BLaER1 (cell line): ENCODE measurements around the gene CHST8.
"Not testable (repeated sequence)": the region's sequence is repeated elsewhere in the genome, so short reads cannot be mapped to it uniquely, and the experiment has no call there.

ENCODE experiments used
- H3K27ac ChIP-seq: shearing (Covaris generic); formaldehyde crosslinking; 2 replicates; pipeline ENCODE4 v1.8.1; 2022
- H3K27me3 ChIP-seq: shearing (Covaris generic); formaldehyde crosslinking; 2 replicates; pipeline ENCODE4 v1.8.1; 2022
- H3K36me3 ChIP-seq: shearing (Covaris generic); formaldehyde crosslinking; 2 replicates; pipeline ENCODE4 v1.8.1; 2022
- H3K4me1 ChIP-seq: shearing (Covaris generic); formaldehyde crosslinking; 2 replicates; pipeline ENCODE4 v1.8.1; 2022
- H3K4me2 ChIP-seq: shearing (Covaris generic); formaldehyde crosslinking; 2 replicates; pipeline ENCODE4 v1.8.1; 2022
- H3K4me3 ChIP-seq: shearing (Covaris generic); formaldehyde crosslinking; 2 replicates; pipeline ENCODE4 v1.8.1; 2022
- H3K9ac ChIP-seq: shearing (Covaris generic); formaldehyde crosslinking; 2 replicates; pipeline ENCODE4 v1.8.1; 2022
- H3K9me3 ChIP-seq: shearing (Covaris generic); formaldehyde crosslinking; 2 replicates; pipeline ENCODE4 v1.8.1; 2022
- H4K20me1 ChIP-seq: shearing (Covaris generic); formaldehyde crosslinking; 2 replicates; pipeline ENCODE4 v1.8.1; 2022
- Cebpa-rat ChIP-seq: shearing (Covaris generic); IDR thresholded peaks from 2 replicates; pipeline ENCODE4 v1.8.1; 2022

CHST8 gene

DNA sequence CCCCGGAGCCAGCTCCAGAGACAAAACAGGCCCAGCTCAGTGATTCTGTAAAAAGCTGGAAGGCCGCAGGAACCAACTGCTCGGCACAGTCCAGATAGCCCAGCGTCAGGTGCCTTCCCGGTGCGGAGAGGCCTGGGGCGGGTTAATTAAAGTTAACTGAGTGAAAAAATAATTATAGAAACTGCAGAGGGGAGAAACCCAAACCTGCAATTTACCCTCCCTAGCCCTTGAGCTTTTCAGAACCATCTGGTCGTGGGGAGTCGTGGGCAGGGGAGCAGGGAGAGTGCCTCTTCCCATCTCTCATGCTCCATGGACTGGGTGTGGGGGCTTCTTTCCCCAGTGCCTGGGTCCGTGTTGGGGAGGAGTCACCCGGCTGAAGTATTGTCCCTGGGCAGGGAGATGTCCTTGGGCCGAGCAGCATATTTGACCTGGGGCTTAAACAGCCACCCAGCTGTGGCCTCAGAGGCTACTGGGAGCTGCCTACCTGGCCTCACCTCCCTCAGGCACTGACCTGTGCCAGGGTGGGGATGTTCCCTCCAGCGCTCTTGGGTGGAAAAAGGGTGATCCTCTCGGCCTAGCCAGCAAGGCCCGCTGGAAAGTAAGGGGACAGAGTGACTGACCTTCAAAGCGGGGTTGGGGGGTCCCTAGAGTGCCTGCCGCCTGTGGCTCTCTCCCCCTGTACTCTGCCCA, 65.9 kb downstream of the CHST8 start:
- no peak overlapping the region for H3K9ac ChIP-seq
- no peak overlapping the region for H3K4me3 ChIP-seq
- peaks cover 17% of the 10 kb centered on the region; the same call in 1 of the 2 replicates for H4K20me1 ChIP-seq
- no peak overlapping the region for H3K27ac ChIP-seq
- H3K36me3 ChIP-seq: no peaks in the 10 kb centered on the region
- H3K9me3 ChIP-seq: no peaks in the 10 kb centered on the region
- no peaks in the 10 kb centered on the region for H3K4me1 ChIP-seq
- no peak overlapping the region for H3K4me2 ChIP-seq
- TF ChIP-seq Cebpa-rat: no peak
- peaks cover 12% of the 10 kb centered on the region for H3K27me3 ChIP-seq

DNA sequence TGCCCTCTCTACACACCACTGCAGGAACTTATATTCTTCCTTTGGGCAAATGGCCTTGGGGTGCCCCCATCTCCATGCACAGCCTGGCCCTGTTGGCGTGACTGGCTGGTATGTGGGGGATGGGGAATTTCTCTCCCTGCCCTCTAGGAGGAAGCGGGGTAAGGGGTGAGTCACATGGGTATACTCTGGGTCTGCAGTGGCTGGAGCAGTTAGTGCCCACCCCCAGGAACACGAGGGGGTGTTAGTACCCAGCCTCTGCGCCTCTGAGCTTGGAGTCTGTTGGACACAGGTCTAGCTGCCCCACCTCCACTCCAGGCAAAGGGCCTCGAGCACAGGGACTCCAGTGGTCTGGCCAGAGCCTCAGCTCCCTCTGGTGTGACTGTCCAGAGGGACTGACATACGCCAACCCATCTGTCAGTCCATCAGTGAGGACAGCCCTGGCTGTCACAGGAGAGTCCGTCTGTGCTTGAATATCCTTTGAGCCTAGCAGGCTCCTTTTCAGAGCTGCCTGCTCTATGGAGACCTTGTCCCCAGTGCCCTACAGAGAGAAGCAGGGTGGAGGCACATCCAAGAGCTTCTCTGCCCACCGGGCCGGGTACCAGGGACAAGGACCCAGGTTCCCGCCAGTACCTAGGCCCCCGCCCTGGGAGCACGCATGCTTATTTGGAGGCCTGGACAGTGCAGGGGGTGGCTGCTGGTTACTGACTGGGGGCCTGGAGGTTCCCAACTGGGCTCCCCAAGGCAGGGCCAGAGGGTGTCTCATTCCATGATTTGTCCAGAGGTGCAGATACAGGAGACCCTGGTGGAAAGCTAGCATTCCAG, 66.6 kb downstream of the CHST8 start:
- Histone ChIP-seq H3K27ac (no peak overlapping the region), H3K4me1 (no peaks in the 10 kb centered on the region), H3K27me3 (peaks cover 12% of the 10 kb centered on the region), H3K4me2 (no peak overlapping the region), H4K20me1 (peaks cover 17% of the 10 kb centered on the region; the same call in 1 of the 2 replicates), H3K4me3 (no peak overlapping the region), H3K9me3 (no peaks in the 10 kb centered on the region), H3K9ac (no peak overlapping the region), H3K36me3 (no peaks in the 10 kb centered on the region)
- TF ChIP-seq Cebpa-rat: no peak

DNA sequence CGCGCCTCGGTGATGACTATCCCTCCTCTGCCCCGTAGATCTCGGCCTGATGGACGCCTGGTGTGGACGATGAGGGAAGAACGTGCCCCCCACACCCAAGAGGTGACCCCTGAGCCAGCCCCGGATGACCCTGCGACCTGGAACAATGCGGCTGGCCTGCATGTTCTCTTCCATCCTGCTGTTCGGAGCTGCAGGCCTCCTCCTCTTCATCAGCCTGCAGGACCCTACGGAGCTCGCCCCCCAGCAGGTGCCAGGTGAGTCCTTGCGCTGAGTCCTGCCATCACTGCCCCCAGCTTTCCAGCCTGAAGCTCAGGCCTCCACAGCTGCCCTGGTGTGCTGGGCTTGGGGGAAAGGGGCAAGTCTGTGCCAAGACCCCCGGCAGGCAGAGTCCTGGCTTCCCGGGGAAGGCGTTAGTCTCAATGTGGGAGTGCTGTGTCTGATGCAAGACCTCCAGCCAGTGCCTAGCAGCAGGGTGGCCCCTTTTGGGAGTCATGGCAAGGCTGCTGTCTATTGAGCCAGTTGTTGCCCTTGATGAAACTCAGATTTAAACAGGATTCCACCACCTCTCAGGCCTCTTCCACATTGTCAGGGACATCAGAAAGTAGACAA, 67.5 kb downstream of the CHST8 start:
- Histone ChIP-seq H3K27ac (no peak overlapping the region), H3K4me3 (no peak overlapping the region), H4K20me1 (peaks cover 11% of the 10 kb centered on the region; the same call in 1 of the 2 replicates), H3K36me3 (no peaks in the 10 kb centered on the region), H3K4me1 (no peaks in the 10 kb centered on the region), H3K9ac (no peak overlapping the region), H3K4me2 (no peak overlapping the region), H3K9me3 (no peaks in the 10 kb centered on the region), H3K27me3 (peaks cover 7% of the 10 kb centered on the region)
- TF ChIP-seq Cebpa-rat: no peak

DNA sequence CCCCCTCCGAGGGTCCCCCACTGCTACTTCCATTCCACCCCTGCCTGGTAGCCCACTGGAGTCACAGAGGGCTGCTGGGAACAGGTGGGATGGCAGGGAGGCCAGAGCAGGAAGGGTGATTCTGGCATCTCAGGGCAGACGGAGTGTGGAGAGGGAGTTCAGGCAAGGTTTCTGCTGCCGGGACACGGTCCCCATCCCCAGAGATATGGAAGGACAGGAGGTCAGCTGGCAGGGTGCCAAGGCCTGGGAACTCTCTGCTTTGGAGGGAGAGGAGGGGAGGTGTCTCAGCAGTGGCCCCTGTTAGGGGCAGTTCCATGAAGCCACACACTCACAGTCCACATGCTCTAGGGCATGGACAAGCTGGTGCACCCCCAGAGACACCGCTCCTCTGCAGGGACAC, 68.1 kb downstream of the CHST8 start:
- no peak overlapping the region for H3K4me2 ChIP-seq
- H3K4me3 ChIP-seq: no peak overlapping the region
- H3K36me3 ChIP-seq: no peaks in the 10 kb centered on the region
- H3K27me3 ChIP-seq: peaks cover under 1% of the 10 kb centered on the region
- no peak overlapping the region for H3K9ac ChIP-seq
- H3K9me3 ChIP-seq: no peaks in the 10 kb centered on the region
- TF ChIP-seq Cebpa-rat: no peak
- H4K20me1 ChIP-seq: peaks cover 5% of the 10 kb centered on the region; the same call in 1 of the 2 replicates
- no peaks in the 10 kb centered on the region for H3K4me1 ChIP-seq
- no peak overlapping the region for H3K27ac ChIP-seq

DNA sequence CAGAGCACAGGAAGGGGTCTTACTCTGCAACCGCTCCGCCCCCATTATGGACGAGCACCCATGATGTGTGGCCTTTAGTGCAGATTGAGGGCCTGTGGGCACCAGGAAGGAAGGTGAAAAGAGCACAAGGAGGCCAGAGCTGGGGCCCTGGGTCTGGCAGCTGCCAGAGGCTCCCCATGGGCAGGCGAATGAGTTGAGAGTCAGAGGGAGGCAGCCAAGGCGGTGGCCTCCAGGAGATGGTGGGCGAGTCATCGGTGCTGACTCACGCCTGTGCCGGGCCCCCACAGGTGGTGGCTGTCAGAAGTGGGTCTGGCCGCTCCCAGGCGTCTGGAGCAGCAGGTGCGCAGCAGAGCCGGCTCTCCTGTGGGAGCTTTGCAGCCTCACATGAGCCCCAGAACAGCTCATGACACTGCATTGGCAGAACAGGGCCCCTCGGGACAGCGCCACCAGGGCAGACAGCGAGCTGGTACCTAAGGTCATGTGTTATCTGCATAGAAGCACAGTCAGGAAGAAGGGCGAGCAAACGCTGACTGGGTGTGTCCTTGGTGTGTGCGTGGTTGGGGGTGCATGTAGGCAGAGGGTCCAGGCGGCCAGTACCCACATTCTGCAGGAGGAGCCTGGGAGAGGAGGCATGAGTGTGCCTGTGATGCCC, 68.8 kb downstream of the CHST8 start:
- no peak overlapping the region for H3K4me3 ChIP-seq
- no peak overlapping the region for H3K27ac ChIP-seq
- TF ChIP-seq Cebpa-rat: no peak
- no peak overlapping the region for H3K4me2 ChIP-seq
- no peak overlapping the region for H3K9ac ChIP-seq
- H3K36me3 ChIP-seq: no peaks in the 10 kb centered on the region
- peaks cover 5% of the 10 kb centered on the region; the same call in 1 of the 2 replicates for H4K20me1 ChIP-seq
- no peaks in the 10 kb centered on the region for H3K4me1 ChIP-seq
- no peaks in the 10 kb centered on the region for H3K9me3 ChIP-seq
- H3K27me3 ChIP-seq: no peaks in the 10 kb centered on the region; the same call in 1 of the 2 replicates

DNA sequence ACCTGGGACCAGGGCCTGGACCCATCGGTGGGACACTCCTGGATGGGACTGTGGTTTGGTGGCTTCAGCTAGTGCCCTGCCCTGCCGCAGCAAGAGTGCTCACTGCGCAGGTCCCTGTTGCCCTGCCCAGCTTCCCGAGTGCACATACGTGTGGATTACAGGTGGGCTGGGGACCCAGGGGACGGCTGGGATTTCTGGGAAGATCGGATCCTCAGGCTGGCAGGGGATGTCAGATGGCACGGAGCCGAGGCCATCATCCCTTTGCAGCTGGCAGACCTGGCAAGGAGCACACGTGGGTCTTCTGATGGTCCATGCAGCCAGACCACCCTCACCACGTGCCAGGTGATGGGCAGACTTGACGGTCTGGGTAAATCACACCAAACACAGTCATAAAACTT, 69.3 kb downstream of the CHST8 start:
- H3K27ac ChIP-seq: no peak overlapping the region
- H3K9me3 ChIP-seq: no peaks in the 10 kb centered on the region
- no peak overlapping the region for H3K4me3 ChIP-seq
- H3K4me1 ChIP-seq: no peaks in the 10 kb centered on the region
- no peak for TF ChIP-seq Cebpa-rat
- H3K27me3 ChIP-seq: no peaks in the 10 kb centered on the region; the same call in 1 of the 2 replicates
- H3K9ac ChIP-seq: no peak overlapping the region
- H4K20me1 ChIP-seq: peaks cover 5% of the 10 kb centered on the region; the same call in 1 of the 2 replicates
- H3K36me3 ChIP-seq: no peaks in the 10 kb centered on the region
- no peak overlapping the region for H3K4me2 ChIP-seq

DNA sequence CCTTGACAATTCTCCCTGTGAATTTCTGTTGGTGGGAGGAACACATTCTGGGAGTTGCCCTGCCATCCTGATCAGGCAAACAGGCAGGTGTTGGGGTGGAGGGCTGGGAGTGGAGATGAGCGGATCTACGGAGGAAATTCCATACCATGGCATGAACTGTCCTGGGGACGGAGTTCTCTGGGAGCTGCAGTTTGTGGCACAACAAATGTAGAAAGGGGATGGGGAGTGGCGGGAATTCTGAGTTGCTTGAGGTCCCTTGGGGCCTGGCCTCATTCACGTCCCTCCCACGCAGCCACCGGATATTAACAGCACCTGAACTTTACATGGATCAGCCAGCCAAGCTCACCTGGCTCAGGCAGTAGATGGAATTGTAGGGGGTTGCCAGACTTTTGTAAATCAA, 70.0 kb downstream of the CHST8 start:
- Histone ChIP-seq H3K4me3 (no peak overlapping the region), H3K4me2 (no peak overlapping the region), H3K9me3 (no peaks in the 10 kb centered on the region), H3K36me3 (no peaks in the 10 kb centered on the region), H4K20me1 (no peaks in the 10 kb centered on the region), H3K9ac (no peak overlapping the region), H3K27ac (no peak overlapping the region), H3K4me1 (no peaks in the 10 kb centered on the region), H3K27me3 (no peaks in the 10 kb centered on the region; the same call in 1 of the 2 replicates)
- no peak for TF ChIP-seq Cebpa-rat

DNA sequence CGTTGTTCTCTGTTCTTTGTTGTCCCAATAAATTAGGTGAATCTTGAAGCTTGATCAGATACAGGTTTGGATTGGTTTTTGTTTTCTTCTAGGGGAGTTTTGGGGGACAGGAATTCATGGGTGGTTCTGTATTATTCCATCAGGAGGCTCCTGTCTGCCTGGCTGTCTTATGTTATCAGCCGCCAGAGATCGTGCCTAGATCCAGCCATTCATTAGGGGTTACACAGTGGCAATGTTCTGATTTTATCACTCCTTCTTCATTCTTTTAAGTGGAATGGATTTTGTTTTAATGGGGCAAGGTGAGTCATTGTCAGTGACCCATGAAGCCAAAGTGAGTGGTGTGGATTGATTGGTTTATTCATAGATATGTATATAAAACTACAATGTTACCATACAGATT, 71.9 kb downstream of the CHST8 start:
- Histone ChIP-seq H3K4me3 (no peak overlapping the region), H3K4me2 (no peak overlapping the region), H3K27me3 (no peaks in the 10 kb centered on the region; the same call in 1 of the 2 replicates), H3K9me3 (no peaks in the 10 kb centered on the region), H3K9ac (no peak overlapping the region), H3K36me3 (no peaks in the 10 kb centered on the region), H4K20me1 (no peaks in the 10 kb centered on the region), H3K27ac (no peak overlapping the region), H3K4me1 (no peaks in the 10 kb centered on the region)
- TF ChIP-seq Cebpa-rat: no peak

DNA sequence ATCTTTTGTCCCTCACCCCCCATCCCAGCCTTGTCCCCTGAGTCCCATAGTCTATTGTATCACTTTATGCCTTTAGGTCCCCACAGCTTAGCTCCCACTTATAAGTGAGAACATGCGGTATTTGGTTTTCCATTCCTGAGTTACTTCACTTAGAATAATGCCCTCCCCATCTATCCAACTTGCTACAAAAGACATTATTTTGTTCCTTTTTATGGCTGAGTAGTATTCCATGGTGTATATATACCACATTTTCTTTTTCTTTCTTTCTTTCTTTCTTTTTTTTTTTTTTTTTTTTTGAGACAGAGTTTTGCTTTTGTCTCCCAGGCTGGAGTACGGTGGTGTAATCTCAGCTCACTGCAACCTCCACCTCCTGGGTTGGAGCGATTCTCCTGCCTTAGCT, 73.8 kb downstream of the CHST8 start:
- H3K27ac ChIP-seq, H4K20me1 ChIP-seq, H3K4me1 ChIP-seq, H3K4me2 ChIP-seq, H3K9ac ChIP-seq, H3K9me3 ChIP-seq, H3K36me3 ChIP-seq, H3K27me3 ChIP-seq, H3K4me3 ChIP-seq: not testable (repeated sequence)
